Cardiac atrium fibroblast (primary cell): Measurements from ENCODE around the gene ECHDC1. TPM values are rescaled to one million over a fixed set of nuclear protein-coding genes. Genes with fewer than 3 reads are reported as not detected.

Experiments used
- total RNA-seq: library from RNA; depleted of rRNA; stranded (reverse); fragments of >200 nt; gene quantifications from 2 replicates; pipeline ENCODE4 v1.2.3, GENCODE V29; 2015

Gene ECHDC1
- total RNA-seq: 63.5 and 72.3 TPM in 2 replicates

DNA sequence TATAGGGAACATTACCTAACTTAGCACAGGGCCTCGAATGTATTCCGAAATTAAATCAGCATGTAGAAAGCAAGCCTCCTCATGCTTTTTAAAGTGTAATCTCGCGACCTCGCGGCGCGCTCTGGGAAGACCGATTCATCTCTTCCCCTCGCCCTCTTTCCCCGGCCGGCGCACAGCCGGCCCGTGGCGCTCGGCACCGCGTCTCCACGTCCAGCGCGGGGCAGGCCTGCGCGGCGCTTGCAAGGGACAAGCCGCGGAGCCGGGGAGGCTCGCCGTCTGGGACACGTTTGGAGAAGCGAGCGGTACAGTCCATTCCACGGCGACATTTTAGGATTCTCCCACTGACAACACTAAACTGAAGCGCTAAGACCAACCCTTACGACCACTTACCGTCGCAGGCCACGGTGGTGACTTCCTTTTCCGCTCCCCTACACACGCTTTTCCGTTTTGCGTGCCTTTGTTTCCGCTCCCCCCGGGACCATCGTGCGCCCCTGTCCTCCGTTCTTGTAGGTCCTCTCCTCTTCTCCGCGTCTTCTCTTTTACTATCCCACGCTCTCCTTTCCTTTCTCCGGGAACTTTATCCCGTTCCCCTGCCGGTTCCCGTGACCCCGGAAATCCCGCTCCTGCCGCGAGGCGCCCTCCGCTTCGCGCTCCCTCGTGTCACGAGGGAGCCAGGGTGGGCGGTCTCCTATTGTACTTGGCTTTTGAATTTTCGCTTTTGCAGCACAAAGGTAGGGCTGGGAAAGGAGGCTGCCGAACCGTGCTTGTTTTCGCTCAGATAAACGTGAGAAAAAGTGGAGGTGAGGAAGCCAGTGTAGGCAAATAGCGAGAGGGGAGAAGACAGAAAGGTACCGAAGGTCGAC lies at the start of gene ECHDC1:
ECHDC1 (minus strand) TSS at position 664 of the 863 bp plus-strand sequence. CDS start 12,581 bp downstream, outside the sequence.

GRCh38 chr6:127266178-127266891 lies 77.1 kb downstream of the ECHDC1 start, which contains the start of gene RNF146:
TSS of gene RNF146 (plus strand) at chr6:127266864. CDS start at chr6:127280339, 13,475 bp downstream.

Other genes starting within 250 kb of the ECHDC1 start
- gene RSPO3, start 224.9 kb downstream of the ECHDC1 start, total RNA-seq: not detected in 2 replicates
- 19.7 and 26.2 TPM in 2 replicates for gene RNF146, start 76.7 kb downstream of the ECHDC1 start, total RNA-seq
- gene KIAA0408, start 115.8 kb upstream of the ECHDC1 start, total RNA-seq: 0.90 and 0.97 TPM in 2 replicates
- gene C6orf58, start 233.6 kb upstream of the ECHDC1 start, total RNA-seq: not detected in 2 replicates